Choroid plexus epithelial cell (primary cell): ENCODE data around the gene FOXN1.

Experiments used
- DNase-seq: peaks from one replicate; pipeline ENCODE4 v3.0.0-alpha.2; 2010; ENCODE audit warnings: low read depth
- H3K4me3 ChIP-seq: 2 replicates; pipeline ENCODE4 v1.5.1; 2011; ENCODE audit warnings: low read depth, mild to moderate bottlenecking, control low read depth, low read length, moderate library complexity
- TF ChIP-seq, protein P1 (sequence below): conservative IDR thresholded peaks from 2 replicates; pipeline ENCODE4 v1.5.1; 2011; ENCODE audit warnings: low read depth, mild to moderate bottlenecking, control low read depth, inconsistent platforms, low read length, moderate library complexity

FOXN1 gene

GRCh38 chr17:28495635-28496034, 10.5 kb upstream of the FOXN1 start:
- no peak overlapping the region for H3K4me3 ChIP-seq
- DNase-seq: no peak
- TF ChIP-seq, protein P1, sequence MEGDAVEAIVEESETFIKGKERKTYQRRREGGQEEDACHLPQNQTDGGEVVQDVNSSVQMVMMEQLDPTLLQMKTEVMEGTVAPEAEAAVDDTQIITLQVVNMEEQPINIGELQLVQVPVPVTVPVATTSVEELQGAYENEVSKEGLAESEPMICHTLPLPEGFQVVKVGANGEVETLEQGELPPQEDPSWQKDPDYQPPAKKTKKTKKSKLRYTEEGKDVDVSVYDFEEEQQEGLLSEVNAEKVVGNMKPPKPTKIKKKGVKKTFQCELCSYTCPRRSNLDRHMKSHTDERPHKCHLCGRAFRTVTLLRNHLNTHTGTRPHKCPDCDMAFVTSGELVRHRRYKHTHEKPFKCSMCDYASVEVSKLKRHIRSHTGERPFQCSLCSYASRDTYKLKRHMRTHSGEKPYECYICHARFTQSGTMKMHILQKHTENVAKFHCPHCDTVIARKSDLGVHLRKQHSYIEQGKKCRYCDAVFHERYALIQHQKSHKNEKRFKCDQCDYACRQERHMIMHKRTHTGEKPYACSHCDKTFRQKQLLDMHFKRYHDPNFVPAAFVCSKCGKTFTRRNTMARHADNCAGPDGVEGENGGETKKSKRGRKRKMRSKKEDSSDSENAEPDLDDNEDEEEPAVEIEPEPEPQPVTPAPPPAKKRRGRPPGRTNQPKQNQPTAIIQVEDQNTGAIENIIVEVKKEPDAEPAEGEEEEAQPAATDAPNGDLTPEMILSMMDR: no peak

DNA sequence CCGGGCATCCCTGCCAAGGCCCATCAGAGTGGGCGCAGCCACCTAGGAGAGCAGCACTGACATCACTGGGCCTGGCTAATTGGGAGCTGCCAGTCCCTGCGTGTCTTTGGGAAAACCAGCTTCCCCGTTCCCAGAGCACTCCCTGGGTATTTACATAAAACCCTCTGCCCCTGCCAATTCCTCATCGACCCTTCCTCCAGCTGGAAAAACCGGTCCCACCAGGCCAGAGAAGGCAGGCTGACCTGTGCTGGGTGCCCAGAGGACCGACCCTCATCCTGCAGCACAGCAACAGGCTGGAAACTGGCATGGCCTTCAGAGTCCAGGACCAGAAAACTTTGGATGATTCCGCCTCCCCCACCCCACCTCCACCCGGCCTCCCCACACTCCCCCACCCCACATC, 8.2 kb upstream of the FOXN1 start:
- H3K4me3 ChIP-seq: no peak overlapping the region
- no peak for DNase-seq
- TF ChIP-seq, protein P1: no peak

GRCh38 chr17:28498652-28499363, 7.3 kb upstream of the FOXN1 start:
- TF ChIP-seq, protein P1: no peak
- H3K4me3 ChIP-seq: no peak overlapping the region
- no peak for DNase-seq

DNA sequence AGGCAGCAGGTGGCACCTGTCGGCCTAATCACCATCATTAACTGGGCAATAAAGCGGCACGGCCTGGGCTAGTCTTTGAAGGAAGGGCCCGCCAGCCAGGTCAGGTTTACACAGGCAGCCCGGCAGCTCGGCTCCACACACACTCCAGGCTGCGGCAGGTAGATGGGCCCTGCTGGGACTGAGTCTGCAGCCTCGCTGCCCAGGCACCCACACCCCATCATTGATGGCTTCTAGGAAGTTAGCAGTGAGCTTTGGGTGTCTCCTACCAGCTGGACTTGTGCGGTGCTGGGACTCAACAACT, 6.8 kb upstream of the FOXN1 start:
- H3K4me3 ChIP-seq: no peak overlapping the region
- DNase-seq: no peak
- TF ChIP-seq, protein P1: no peak

GRCh38 chr17:28499684-28500357, 6.3 kb upstream of the FOXN1 start:
- DNase-seq: no peak
- TF ChIP-seq, protein P1: no peak
- H3K4me3 ChIP-seq: no peak overlapping the region

DNA sequence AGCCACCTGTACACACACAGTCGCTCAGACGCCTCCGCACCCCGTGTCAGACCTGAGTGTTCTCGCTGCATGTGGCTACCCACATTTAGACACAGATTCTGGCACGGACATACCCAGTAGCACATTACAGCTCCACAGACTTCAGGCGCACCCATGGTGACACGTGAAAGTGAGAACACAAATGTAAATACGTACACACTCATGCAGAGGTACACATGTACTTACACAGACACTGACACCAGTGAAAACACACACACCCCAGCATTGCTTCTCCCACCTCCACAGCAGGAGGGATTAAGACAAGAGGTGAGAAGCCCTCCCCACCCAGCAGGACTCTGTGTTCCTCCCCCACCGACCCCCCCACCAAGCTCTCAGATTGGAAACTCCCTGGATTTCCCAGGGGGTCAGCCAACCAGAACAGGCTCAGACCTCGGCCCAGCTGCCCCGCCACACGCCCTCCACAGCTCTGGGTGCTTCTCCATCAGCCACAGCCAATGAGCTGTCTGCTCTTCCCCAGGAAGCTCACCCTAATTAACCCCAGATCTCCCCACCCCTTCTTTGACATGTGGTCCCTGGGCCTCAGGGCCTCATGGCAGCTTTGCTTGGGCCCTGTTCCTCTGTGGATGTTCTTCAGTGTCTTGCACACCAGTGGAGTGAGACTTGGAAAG, 5.3 kb upstream of the FOXN1 start:
- DNase-seq: no peak
- TF ChIP-seq, protein P1: no peak
- no peak overlapping the region for H3K4me3 ChIP-seq
